GM12878 (cell line): ENCODE results near the gene SON.

ENCODE experiments used
- ATF2 ChIP-seq: IDR thresholded peaks from 2 replicates; pipeline ENCODE4 v1.6.1; 2012; ENCODE audit warnings: low read length, inconsistent platforms
- ATF7 ChIP-seq: fragments of 450-650 bp; IDR thresholded peaks from 2 replicates; pipeline ENCODE4 v1.6.1; 2016; ENCODE audit warnings: low read depth, mild to moderate bottlenecking
- BACH1 ChIP-seq: fragments of 450-650 bp; IDR thresholded peaks from 2 replicates; pipeline ENCODE4 v1.6.1; 2017; ENCODE audit warnings: mild to moderate bottlenecking, borderline replicate concordance
- BHLHE40 ChIP-seq, 2 experiments: fragments of 450-650 bp in 1 of 2; IDR thresholded peaks; 2 replicates each; pipeline ENCODE4 v1.6.1; 2011 to 2017; ENCODE audit warnings: low read depth in 2 of 2, borderline replicate concordance in 1 of 2, improper control_type of control experiment in 1 of 2, low read length in 1 of 2, mild to moderate bottlenecking in 1 of 2
- CTCF ChIP-seq, 3 experiments: IDR thresholded peaks in 2 of 3; conservative IDR thresholded peaks in 1 of 3; 2 replicates each; pipeline ENCODE4 v1.5.1; 2011; ENCODE audit warnings: low read depth in 3 of 3, low read length in 3 of 3, mild to moderate bottlenecking in 3 of 3, control low read depth in 2 of 3, moderate library complexity in 2 of 3, inconsistent platforms in 1 of 3, mixed read lengths in 1 of 3; ENCODE audit not compliant: control insufficient read depth in 2 of 3, insufficient read depth in 1 of 3; ENCODE audit errors: extremely low read depth in 1 of 3
- E4F1 ChIP-seq: fragments of 450-650 bp; IDR thresholded peaks from 2 replicates; pipeline ENCODE4 v1.6.1; 2018; ENCODE audit warnings: borderline replicate concordance, mild to moderate bottlenecking; ENCODE audit not compliant: partially characterized antibody
- EP300 ChIP-seq, 2 experiments: fragments of 150-350 bp in 1 of 2; IDR thresholded peaks; 2 replicates each; pipeline ENCODE4 v1.6.1; 2011 to 2012; ENCODE audit warnings: low read depth in 2 of 2, low read length in 2 of 2, borderline replicate concordance in 1 of 2, improper control_type of control experiment in 1 of 2, inconsistent platforms in 1 of 2; ENCODE audit not compliant: control insufficient read depth in 1 of 2
- ETV6 ChIP-seq, 2 experiments: fragments of 450-650 bp in 1 of 2; IDR thresholded peaks in 1 of 2; conservative IDR thresholded peaks in 1 of 2; 2 replicates each; pipeline ENCODE4 v1.6.1; 2014; ENCODE audit warnings: antibody characterized with exemption in 1 of 2, borderline replicate concordance in 1 of 2, low read depth in 1 of 2, mild to moderate bottlenecking in 1 of 2, moderate library complexity in 1 of 2
- GABPA ChIP-seq: IDR thresholded peaks from 2 replicates; pipeline ENCODE4 v1.6.1; 2014; ENCODE audit warnings: antibody characterized with exemption, low read depth, mild to moderate bottlenecking, inconsistent platforms
- JUND ChIP-seq: IDR thresholded peaks from 2 replicates; pipeline ENCODE4 v1.6.1; 2012; ENCODE audit warnings: low read depth, mild to moderate bottlenecking, low read length, improper control_type of control experiment, moderate library complexity
- MAX ChIP-seq: IDR thresholded peaks from 2 replicates; pipeline ENCODE4 v1.6.1; 2012; ENCODE audit warnings: low read depth, low read length, improper control_type of control experiment
- POLR2AphosphoS5 ChIP-seq: IDR thresholded peaks from 2 replicates; pipeline ENCODE4 v1.6.1; 2011; ENCODE audit warnings: mild to moderate bottlenecking, low read length, inconsistent platforms
- SIN3A ChIP-seq: IDR thresholded peaks from 2 replicates; pipeline ENCODE4 v1.6.1; 2012; ENCODE audit warnings: low read depth, low read length, improper control_type of control experiment
- TAF1 ChIP-seq: IDR thresholded peaks from 2 replicates; pipeline ENCODE4 v1.6.1; 2011; ENCODE audit warnings: mild to moderate bottlenecking, low read depth, low read length, borderline replicate concordance

GRCh38 chr21:33578214-33578613, 35.4 kb downstream of the SON start:
- TF ChIP-seq CTCF (IDR thresholded peaks at IDR 0.05 in 2 of 3, conservative IDR thresholded peaks at IDR 0.05 in 1 of 3; ENCODE audit: control insufficient read depth in 2 of 3, extremely low read depth in 1 of 3, insufficient read depth in 1 of 3, low read depth in 3 of 3, low read length in 3 of 3) (no peak), BHLHE40 (IDR thresholded peaks at IDR 0.05; ENCODE audit: borderline replicate concordance in 1 of 2, low read depth in 2 of 2, low read length in 1 of 2) (no peak), SIN3A (no peak), MAX (no peak), POLR2AphosphoS5 (no peak), ATF7 (no peak), E4F1 (no peak), EP300 (IDR thresholded peaks at IDR 0.05; ENCODE audit: borderline replicate concordance in 1 of 2, control insufficient read depth in 1 of 2, low read depth in 2 of 2, low read length in 2 of 2) (no peak), ETV6 (conservative IDR thresholded peaks at IDR 0.05 in 1 of 2, IDR thresholded peaks at IDR 0.05 in 1 of 2; ENCODE audit: borderline replicate concordance in 1 of 2, low read depth in 1 of 2) (no peak), BACH1 (no peak), TAF1 (no peak), JUND (no peak), GABPA (no peak), ATF2 (no peak)
